OCI-LY3 (cell line): ENCODE measurements around the gene KIAA0513.

Source experiments
- H2AFZ ChIP-seq: fragments of 200-600, 300-600 bp; shearing (Covaris generic); 2 replicates; pipeline ENCODE4 v1.6.0; 2014; ENCODE audit warnings: antibody characterized with exemption, low read depth, low read length
- H3K27ac ChIP-seq: fragments of 200-600, 300-600 bp; sonication (generic); 2 replicates; pipeline ENCODE4 v1.5.1; 2014; ENCODE audit warnings: mild to moderate bottlenecking, low read length, moderate library complexity, mixed read lengths
- H3K27me3 ChIP-seq: fragments of 200-600, 300-600 bp; sonication (generic); 2 replicates; pipeline ENCODE4 v1.6.1; 2014; ENCODE audit warnings: low read depth, low read length, mixed read lengths
- H3K36me3 ChIP-seq: fragments of 200-600, 300-600 bp; sonication (generic); replicated peaks from 2 replicates; pipeline ENCODE3; 2014; ENCODE audit warnings: low read depth, low read length, mixed read lengths
- H3K4me1 ChIP-seq: fragments of 300-600, 200-600 bp; sonication (generic); 2 replicates; pipeline ENCODE4 v1.6.1; 2014; ENCODE audit warnings: low read length, mixed read lengths
- H3K4me2 ChIP-seq: fragments of 200-600, 300-600 bp; sonication (generic); 2 replicates; pipeline ENCODE4 v1.6.1; 2014; ENCODE audit warnings: low read length, mixed read lengths
- H3K4me3 ChIP-seq: fragments of 300-600, 200-600 bp; sonication (generic); 2 replicates; pipeline ENCODE4 v1.5.1; 2014; ENCODE audit warnings: antibody characterized with exemption, mild to moderate bottlenecking, low read length, moderate library complexity
- H3K79me2 ChIP-seq: fragments of 300-600, 200-600 bp; shearing (Covaris generic); 2 replicates; pipeline ENCODE4 v1.6.1; 2014; ENCODE audit warnings: mild to moderate bottlenecking, low read length, mixed read lengths
- H3K9ac ChIP-seq: fragments of 300-600, 200-600 bp; shearing (Covaris generic); 2 replicates; pipeline ENCODE4 v1.6.0; 2014; ENCODE audit warnings: mild to moderate bottlenecking, low read length, moderate library complexity
- H3K9me3 ChIP-seq: fragments of 200-600, 300-600 bp; shearing (Covaris generic); 2 replicates; pipeline ENCODE4 v1.6.1; 2014; ENCODE audit warnings: low read length, mixed read lengths; ENCODE audit not compliant: insufficient read depth
- H4K20me1 ChIP-seq: fragments of 200-600, 300-600 bp; sonication (generic); 2 replicates; pipeline ENCODE4 v1.6.1; 2016; ENCODE audit warnings: low read length, mixed read lengths; ENCODE audit not compliant: insufficient read depth
- EZH2phosphoT487 ChIP-seq: fragments of 200-600 bp; shearing (Covaris generic); IDR thresholded peaks from 2 replicates; pipeline ENCODE4 v1.6.1; 2018; ENCODE audit warnings: antibody characterized with exemption, mixed run types, low read depth
- TF ChIP-seq, protein P1 (sequence below): fragments of 200-600, 300-600 bp; sonication (generic); IDR thresholded peaks from 2 replicates; pipeline ENCODE4 v1.5.1; 2014; ENCODE audit warnings: antibody characterized with exemption, low read length, low read depth

The KIAA0513 gene

DNA sequence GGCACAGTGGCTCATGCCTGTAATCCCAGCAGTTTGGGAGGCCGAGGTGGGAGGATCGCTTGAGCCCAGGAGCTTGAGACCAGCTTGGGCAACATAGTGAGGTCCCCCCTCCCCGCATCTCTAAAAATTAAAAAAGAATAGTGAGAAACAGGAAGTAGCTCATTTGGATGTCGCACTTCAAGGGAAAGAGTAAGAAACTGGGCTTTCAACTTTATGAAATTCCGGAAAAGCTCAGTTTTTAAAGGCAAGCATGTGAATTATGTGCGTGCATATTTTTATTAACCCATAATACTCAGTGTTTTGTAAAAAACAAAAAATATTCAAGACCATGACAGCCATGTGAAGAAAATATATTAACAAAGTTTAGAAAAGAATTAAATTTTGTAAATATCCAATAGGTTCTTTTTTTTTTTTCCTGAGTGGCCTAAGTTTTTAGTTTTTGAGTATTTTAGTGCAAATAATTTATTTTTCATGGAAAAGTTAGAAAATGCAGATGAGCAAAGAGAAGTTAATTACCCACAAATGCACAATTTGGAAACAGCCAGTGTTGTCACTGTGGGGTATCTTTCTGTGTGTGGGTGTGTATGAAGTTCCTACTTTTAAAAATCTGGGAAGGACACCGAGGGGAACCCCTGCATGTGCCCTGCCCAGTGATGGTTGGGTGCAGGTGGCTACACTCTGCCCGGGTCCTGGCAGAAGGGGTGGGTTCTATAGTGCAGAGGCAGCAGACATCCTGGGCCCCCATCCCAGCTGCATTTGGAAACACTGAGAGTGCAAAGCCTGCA lies 44.7 kb downstream of the KIAA0513 start:
- Histone ChIP-seq H3K79me2 (no peaks in the 10 kb centered on the region), H3K27me3 (0 out of 2 replicates have a peak, but pooled peaks cover 3% of the 10 kb centered on the region), H3K4me1 (no peaks in the 10 kb centered on the region), H3K4me3 (no peak overlapping the region), H3K9me3 (no peaks in the 10 kb centered on the region), H3K4me2 (no peak overlapping the region), H3K9ac (no peak overlapping the region), H3K27ac (no peak overlapping the region), H4K20me1 (no peaks in the 10 kb centered on the region), H2AFZ (no peak overlapping the region), H3K36me3 (no peaks in the 10 kb centered on the region)
- TF ChIP-seq, protein P1, sequence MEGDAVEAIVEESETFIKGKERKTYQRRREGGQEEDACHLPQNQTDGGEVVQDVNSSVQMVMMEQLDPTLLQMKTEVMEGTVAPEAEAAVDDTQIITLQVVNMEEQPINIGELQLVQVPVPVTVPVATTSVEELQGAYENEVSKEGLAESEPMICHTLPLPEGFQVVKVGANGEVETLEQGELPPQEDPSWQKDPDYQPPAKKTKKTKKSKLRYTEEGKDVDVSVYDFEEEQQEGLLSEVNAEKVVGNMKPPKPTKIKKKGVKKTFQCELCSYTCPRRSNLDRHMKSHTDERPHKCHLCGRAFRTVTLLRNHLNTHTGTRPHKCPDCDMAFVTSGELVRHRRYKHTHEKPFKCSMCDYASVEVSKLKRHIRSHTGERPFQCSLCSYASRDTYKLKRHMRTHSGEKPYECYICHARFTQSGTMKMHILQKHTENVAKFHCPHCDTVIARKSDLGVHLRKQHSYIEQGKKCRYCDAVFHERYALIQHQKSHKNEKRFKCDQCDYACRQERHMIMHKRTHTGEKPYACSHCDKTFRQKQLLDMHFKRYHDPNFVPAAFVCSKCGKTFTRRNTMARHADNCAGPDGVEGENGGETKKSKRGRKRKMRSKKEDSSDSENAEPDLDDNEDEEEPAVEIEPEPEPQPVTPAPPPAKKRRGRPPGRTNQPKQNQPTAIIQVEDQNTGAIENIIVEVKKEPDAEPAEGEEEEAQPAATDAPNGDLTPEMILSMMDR = no peak
- no peak for TF ChIP-seq EZH2phosphoT487

DNA sequence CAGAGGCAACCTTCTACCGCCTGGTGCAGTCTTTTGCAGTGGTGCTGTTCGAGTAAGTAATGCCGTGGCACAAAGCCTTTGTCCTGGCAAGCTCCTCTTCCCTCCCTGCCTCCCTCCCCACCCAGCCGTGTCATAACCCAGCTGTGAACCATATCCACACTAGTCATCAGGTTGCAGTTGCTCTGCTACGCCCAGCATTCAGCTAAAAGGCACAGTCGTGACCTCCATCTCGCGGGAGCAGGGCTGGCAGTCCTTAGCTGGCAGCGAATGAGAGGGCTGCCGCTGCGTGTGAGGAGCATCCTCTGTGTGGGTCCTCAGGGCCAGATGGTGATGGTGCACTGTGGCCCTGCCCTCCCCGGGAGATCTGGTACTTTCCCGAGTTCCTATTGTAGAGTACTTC lies 45.4 kb downstream of the KIAA0513 start:
- no peak for TF ChIP-seq EZH2phosphoT487
- TF ChIP-seq, protein P1 = no peak
- H3K27ac ChIP-seq = no peak overlapping the region
- H3K9ac ChIP-seq = no peak overlapping the region
- no peak overlapping the region for H3K4me2 ChIP-seq
- H2AFZ ChIP-seq = no peak overlapping the region
- no peaks in the 10 kb centered on the region for H3K36me3 ChIP-seq
- H3K4me3 ChIP-seq = no peak overlapping the region
- no peaks in the 10 kb centered on the region for H3K9me3 ChIP-seq
- no peaks in the 10 kb centered on the region for H3K4me1 ChIP-seq
- H3K79me2 ChIP-seq = no peaks in the 10 kb centered on the region
- no peaks in the 10 kb centered on the region for H4K20me1 ChIP-seq
- 0 out of 2 replicates have a peak, but pooled peaks cover 3% of the 10 kb centered on the region for H3K27me3 ChIP-seq

DNA sequence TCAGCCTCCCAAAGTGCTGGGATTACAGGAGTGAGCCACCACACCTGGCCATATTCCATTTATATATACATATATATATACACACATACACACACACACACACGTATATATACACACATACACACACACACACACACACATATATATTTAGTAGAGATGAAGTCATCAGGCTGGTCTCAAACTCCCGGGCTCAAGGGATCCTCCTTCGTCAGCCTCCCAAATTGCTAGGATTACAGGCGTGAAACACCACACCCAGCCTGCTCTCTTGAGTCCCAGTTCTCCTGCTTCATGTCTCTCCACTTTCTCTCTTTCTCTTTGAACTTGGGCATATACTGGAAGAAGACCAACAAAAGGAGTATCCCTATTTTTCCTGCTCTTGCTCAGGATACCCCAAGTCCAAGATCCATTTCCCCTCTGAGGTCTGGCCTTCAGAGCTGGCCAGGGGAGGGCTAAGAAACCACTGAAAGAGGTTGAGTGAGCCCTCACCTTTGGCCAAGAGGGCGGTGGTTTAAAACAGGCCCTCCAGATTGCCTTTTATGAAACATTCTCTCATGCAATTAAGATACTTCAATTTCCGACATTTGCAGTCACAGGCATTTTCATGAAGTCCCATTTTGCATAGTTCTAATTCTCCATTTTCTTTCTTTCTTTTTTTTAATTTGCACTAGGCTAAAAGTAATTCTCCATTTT lies 46.8 kb downstream of the KIAA0513 start:
- TF ChIP-seq, protein P1 = no peak
- TF ChIP-seq EZH2phosphoT487 = no peak
- Histone ChIP-seq H3K36me3 (no peaks in the 10 kb centered on the region), H2AFZ (no peak overlapping the region), H3K4me2 (no peak overlapping the region), H3K79me2 (no peaks in the 10 kb centered on the region), H3K4me3 (no peak overlapping the region), H3K9me3 (no peaks in the 10 kb centered on the region), H3K9ac (no peak overlapping the region), H3K4me1 (no peaks in the 10 kb centered on the region), H3K27me3 (0 out of 2 replicates have a peak, but pooled peaks cover 3% of the 10 kb centered on the region), H4K20me1 (no peaks in the 10 kb centered on the region), H3K27ac (no peak overlapping the region)

DNA sequence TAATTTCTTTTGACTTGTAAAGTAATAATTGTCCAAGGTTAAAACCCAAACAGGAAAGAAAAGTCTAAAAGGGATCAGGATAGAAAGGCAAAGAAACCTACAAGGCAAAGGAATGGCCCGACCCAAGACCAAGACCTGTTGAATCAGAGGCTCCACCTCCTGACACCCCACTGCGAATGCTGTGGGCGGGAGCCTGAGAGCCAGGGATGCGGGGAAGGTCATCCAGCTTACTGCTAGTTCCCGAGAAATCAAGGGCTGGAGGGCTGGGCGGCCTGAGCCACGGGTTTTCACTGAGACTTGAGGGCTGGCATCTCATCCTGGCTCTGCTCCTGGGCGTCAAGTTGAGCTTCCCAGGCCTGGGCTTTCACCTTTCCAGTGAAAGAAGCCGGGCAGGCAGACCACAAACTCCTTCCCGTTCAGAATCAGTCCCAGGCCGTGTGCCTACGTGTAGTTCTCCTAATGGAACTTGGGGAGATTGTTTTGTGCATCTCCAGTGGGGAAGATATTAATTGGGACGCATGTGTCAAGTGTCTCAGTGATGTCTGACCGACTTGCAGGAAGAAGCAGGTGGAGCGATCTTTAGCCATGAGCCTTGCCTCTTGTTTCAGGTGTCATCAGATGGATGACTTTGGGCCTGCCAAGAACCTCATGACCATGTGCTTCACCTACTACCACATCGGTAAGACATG lies 47.8 kb downstream of the KIAA0513 start:
- no peak overlapping the region for H3K4me2 ChIP-seq
- H3K4me3 ChIP-seq = no peak overlapping the region
- no peaks in the 10 kb centered on the region for H3K9me3 ChIP-seq
- H3K9ac ChIP-seq = no peak overlapping the region
- H3K79me2 ChIP-seq = no peaks in the 10 kb centered on the region
- no peaks in the 10 kb centered on the region for H3K4me1 ChIP-seq
- H3K36me3 ChIP-seq = no peaks in the 10 kb centered on the region
- H3K27ac ChIP-seq = no peak overlapping the region
- H4K20me1 ChIP-seq = no peaks in the 10 kb centered on the region
- H2AFZ ChIP-seq = no peak overlapping the region
- TF ChIP-seq, protein P1 = no peak
- TF ChIP-seq EZH2phosphoT487 = no peak
- 0 out of 2 replicates have a peak, but pooled peaks cover 3% of the 10 kb centered on the region for H3K27me3 ChIP-seq
